IPS-NIHi11 (cell line): ENCODE measurements around the gene KLRF1.
A peak's percentile ranks its signal among the peaks of the same experiment; 100 is the strongest.

Experiments
- DNase-seq: peaks from one replicate; pipeline ENCODE4 v3.0.0; 2012; ENCODE audit warnings: mixed read lengths, low spot score

KLRF1 gene

GRCh38 chr12:9827209-9827888 is at the start of gene KLRF1:
Gene KLRF1 (plus strand): TSS chr12:9827481. CDS start chr12:9827545, 64 bp downstream.
- DNase-seq: no peak

GRCh38 chr12:9779209-9779608 is 48.1 kb upstream of the KLRF1 start:
- DNase-seq: no peak

- DNase-seq: no peak
Measured at GRCh38 chr12:9781360-9781759, 45.9 kb upstream of the KLRF1 start.

GRCh38 chr12:9782547-9783382 is 44.5 kb upstream of the KLRF1 start:
- DNase-seq: no peak

GRCh38 chr12:9784326-9784725 is 43.0 kb upstream of the KLRF1 start:
- DNase-seq: no peak

- DNase-seq: no peak
Measured at GRCh38 chr12:9784816-9785215, 42.5 kb upstream of the KLRF1 start.

GRCh38 chr12:9786726-9787717 is 40.3 kb upstream of the KLRF1 start:
- DNase-seq: no peak

GRCh38 chr12:9792185-9792900 is 34.9 kb upstream of the KLRF1 start:
- no peak for DNase-seq

- no peak for DNase-seq
Measured at GRCh38 chr12:9792961-9793617, 34.2 kb upstream of the KLRF1 start.

GRCh38 chr12:9793779-9794395 is 33.4 kb upstream of the KLRF1 start:
- DNase-seq: no peak

GRCh38 chr12:9794484-9795093 is 32.7 kb upstream of the KLRF1 start:
- DNase-seq: no peak

- DNase-seq: no peak
Measured at GRCh38 chr12:9795945-9796344, 31.3 kb upstream of the KLRF1 start.

GRCh38 chr12:9796346-9796745 is 30.9 kb upstream of the KLRF1 start:
- no peak for DNase-seq

GRCh38 chr12:9796971-9797370 is 30.3 kb upstream of the KLRF1 start:
- no peak for DNase-seq

GRCh38 chr12:9797722-9798619 is 29.3 kb upstream of the KLRF1 start:
- peak; percentile 82 for DNase-seq

- no peak for DNase-seq
Measured at GRCh38 chr12:9799961-9800360, 27.3 kb upstream of the KLRF1 start.

- no peak for DNase-seq
Measured at GRCh38 chr12:9805883-9806282, 21.4 kb upstream of the KLRF1 start.

GRCh38 chr12:9806714-9807113 is 20.6 kb upstream of the KLRF1 start:
- DNase-seq: no peak

GRCh38 chr12:9808504-9808903 is 18.8 kb upstream of the KLRF1 start:
- DNase-seq: no peak
